OCI-LY3 (cell line): ENCODE measurements around the gene SHROOM3.

Source experiments
- CTCF ChIP-seq: fragments of 200-600, 300-600 bp; sonication (generic); IDR thresholded peaks from 2 replicates; pipeline ENCODE4 v1.5.1; 2014; ENCODE audit warnings: antibody characterized with exemption, low read length, low read depth
- EZH2phosphoT487 ChIP-seq: fragments of 200-600 bp; shearing (Covaris generic); IDR thresholded peaks from 2 replicates; pipeline ENCODE4 v1.6.1; 2018; ENCODE audit warnings: antibody characterized with exemption, mixed run types, low read depth

GRCh38 chr4:76607266-76607799 is 172.3 kb downstream of the SHROOM3 start:
- no peak for TF ChIP-seq CTCF
- no peak for TF ChIP-seq EZH2phosphoT487
